HTR-8/SVneo (cell line): Measurements from ENCODE around the gene REXO4.

Source experiments
- DNase-seq: peaks from one replicate; pipeline ENCODE4 v3.0.0; 2011; ENCODE audit warnings: low spot score, mixed read lengths; ENCODE audit not compliant: insufficient read length
- FAIRE-seq: peaks from 2 replicates; lab custom pipeline; 2011; peaks lifted over from hg19 to GRCh38; lab: Jason Lieb, UNC

Gene REXO4

DNA sequence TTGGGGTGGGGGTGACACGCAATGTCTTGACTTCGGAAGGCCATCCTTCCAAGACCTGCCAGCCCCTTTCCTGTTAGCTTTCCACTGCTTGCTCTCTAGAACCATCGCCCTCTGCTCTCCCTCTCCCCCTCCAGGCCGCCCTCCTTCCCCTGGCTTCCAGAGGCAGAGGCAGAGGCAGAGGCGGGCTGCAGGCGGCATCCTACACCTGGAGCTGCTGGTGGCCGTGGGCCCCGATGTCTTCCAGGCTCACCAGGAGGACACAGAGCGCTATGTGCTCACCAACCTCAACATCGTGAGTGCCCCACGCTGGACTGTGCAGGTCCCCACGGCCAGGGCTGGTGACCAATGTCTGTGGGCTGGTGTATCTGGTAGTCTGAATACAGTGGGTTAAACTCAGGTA is 6.4 kb upstream of the REXO4 start:
- DNase-seq (no peak), FAIRE-seq (no peak)

DNA sequence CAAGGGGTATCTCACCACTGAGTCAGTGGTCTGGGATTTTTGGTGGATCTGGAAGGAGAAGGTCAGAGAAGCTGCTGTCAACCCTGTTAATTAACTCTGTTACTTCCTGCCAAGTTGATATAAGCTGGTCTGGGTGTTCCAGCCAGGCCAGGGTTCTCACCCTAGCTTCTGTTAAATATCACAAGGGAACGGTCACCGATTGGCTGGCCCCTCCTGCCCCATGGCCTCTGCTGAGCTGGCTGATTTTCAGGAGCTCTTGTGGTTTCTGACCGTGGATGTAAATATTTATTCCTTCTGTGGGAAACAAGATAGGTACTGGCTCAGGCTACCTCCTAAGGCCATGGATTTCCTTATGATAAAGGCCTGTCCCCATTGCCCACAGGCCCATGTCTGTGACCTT is 5.4 kb upstream of the REXO4 start:
- DNase-seq, result no peak
- FAIRE-seq, result no peak

GRCh38 chr9:133421615-133422542 is 4.1 kb upstream of the REXO4 start, which contains the start of gene ADAMTS13:
TSS of gene ADAMTS13 (plus strand) at chr9:133422367. CDS start at chr9:133422444, 77 bp downstream.
- DNase-seq (no peak), FAIRE-seq (no peak)

GRCh38 chr9:133420392-133420827 is 2.6 kb upstream of the REXO4 start:
- DNase-seq, result no peak
- FAIRE-seq, result no peak

- FAIRE-seq, result no peak
- no peak for DNase-seq
Measured at GRCh38 chr9:133419005-133419404, 1.2 kb upstream of the REXO4 start.

DNA sequence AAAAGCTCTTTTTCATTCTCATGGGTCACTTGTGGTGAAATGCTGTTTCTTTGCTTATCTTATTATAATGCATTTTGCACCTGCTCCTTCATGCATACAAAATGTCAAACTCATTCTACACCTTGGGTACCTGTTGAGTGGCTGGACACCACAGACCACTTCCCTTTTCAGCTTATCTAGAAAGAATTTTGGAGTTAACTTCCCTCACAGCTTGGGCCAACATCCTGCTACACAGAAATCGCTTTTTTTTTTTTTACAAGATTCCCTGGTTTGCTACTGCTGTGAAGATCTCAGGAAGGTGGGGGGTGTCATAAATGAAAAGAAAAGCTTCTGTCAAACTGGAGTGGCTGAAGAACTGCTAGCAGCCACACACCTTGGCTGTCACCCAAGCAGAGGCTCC is 2.6 kb downstream of the REXO4 start:
- DNase-seq, result no peak

GRCh38 chr9:133408042-133408441 is 9.8 kb downstream of the REXO4 start:
- FAIRE-seq (no peak), DNase-seq (no peak)

More for the DNA sequence above, 2.6 kb downstream of the REXO4 start:
- FAIRE-seq, result no peak

DNA sequence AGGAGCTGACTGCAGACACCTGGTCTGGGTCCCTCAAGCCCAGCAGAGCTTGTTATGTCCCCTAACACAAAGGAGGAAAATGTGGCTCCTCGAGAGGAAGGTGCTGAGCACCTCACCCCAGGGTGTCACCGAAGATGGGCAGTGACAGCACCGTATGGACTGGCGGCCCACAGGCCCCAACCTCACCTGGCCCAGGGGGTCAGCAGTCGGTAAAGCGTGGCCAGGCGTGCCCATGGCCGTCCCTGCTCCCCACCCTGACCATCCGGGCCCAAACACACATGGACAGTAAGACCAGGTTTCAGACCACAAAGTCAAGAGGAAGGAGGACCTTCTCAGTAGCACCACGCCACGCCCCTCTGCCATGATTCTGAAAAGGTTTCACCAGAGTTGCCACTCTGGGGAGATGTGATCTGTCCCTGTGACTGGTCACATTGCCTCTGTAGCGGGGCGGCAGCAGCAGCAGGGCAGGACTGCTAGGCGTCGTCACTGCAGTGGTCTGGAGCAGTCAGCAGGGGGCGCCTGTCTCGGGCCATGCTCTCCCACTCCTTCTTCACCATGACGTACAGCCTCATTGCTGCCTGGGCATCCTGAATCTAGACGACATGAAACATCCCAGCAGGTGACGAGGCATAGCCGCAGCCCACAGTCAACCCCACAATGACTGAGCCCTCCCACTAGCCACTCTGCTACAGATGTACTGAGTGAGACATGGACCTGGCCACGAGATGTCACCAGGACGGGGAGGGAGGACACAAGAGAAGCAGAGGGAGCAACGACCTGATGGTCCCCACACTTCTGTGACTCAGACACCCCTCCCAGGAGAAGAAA is 11.1 kb downstream of the REXO4 start:
- peak; percentile 62 for DNase-seq
- FAIRE-seq, result peak; percentile 58

DNA sequence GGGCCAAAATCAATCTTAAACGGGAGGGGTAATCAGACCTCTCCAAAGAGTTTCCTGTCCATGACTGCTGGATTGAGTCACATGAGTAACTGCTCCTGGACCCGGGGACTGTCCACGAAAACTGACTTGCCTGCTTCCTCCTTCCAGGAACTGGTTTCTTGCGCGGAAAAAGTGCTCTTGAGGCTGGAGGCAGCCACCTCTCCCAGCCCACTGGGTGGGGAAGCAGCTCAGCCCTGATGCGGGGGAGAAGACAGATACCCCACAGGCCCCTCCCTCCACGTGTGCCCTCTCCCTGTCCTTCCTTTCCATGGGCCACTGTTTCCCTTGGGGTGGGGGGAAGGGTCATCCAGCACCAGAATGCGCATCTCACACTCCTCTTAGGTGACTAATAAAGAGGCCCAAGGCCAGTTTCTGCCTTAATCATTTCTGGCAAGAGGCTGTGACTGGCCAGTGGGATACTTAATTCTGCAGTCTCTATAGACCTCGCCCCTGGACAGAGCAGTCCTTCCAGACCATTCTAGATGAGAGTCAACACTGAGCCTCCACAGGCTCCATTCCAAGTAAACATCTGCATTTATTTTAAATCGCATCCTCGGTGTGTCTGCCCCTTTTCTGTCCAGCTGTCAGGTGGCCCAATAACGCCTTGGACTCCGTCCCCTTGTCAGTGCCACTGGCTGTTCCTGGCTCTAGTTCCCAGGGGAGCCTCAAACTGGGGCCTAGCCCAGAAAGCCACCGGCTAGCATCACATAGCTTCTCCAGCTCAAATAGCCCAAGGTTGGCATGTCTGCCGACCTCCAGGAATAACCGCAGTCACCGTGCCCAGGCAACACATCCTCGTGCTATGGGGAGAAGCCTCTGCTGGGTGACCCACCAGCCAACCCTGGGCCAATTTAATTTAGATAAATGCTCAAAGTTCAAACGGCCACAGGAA is 12.0 kb downstream of the REXO4 start:
- no peak for DNase-seq
- FAIRE-seq, result no peak

GRCh38 chr9:133404454-133405002 is 13.3 kb downstream of the REXO4 start:
- DNase-seq, result no peak
- no peak for FAIRE-seq

GRCh38 chr9:133403766-133404453 is 13.9 kb downstream of the REXO4 start:
- DNase-seq, result peak; percentile 23
- FAIRE-seq, result no peak

DNA sequence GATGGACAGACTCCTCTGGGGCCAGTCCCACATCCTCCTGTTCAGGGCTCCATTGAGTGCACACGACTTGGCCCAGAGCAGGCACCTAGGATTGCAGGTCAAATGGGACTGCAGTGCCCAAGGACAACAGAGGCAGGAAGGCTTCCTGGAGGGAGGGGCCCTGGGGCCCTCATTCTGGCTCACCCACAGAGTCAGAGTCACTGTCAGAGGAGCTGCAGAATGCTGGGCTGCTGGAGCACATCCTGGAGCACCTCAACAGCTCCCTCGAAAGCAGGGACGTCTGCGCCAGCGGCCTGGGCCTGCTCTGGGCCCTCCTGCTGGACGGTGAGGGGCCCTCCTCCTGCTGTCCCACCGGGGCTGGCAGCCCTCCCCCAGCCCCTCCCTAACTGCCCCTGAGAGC is 15.1 kb downstream of the REXO4 start:
- FAIRE-seq (no peak), DNase-seq (no peak)

GRCh38 chr9:133401588-133401987 is 16.2 kb downstream of the REXO4 start:
- no peak for DNase-seq
- no peak for FAIRE-seq

GRCh38 chr9:133400292-133400691 is 17.5 kb downstream of the REXO4 start:
- DNase-seq (no peak), FAIRE-seq (no peak)

- no peak for DNase-seq
- no peak for FAIRE-seq
Measured at GRCh38 chr9:133397895-133398294, 19.9 kb downstream of the REXO4 start.

DNA sequence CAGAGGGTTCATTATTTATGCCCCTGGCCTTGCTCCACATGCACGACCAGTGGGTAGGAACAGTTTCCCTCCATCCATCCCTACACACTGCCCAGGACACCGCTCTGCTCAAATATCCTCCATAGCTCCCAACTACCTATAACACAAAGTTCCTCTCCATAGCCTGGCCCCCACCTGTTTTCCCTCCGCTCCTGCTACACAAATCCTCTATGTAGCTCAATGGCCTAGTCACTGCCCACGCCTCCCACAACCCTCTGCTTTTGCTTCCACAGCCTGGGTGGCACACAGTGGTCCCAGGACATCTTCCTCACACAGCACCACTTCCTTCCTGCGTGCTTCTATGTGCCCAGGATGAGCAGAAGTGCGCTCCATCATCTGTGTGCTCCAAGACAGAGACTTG is 20.4 kb downstream of the REXO4 start:
- DNase-seq (no peak), FAIRE-seq (no peak)

- DNase-seq (no peak), FAIRE-seq (no peak)
Measured at GRCh38 chr9:133396952-133397351, 20.9 kb downstream of the REXO4 start.

DNA sequence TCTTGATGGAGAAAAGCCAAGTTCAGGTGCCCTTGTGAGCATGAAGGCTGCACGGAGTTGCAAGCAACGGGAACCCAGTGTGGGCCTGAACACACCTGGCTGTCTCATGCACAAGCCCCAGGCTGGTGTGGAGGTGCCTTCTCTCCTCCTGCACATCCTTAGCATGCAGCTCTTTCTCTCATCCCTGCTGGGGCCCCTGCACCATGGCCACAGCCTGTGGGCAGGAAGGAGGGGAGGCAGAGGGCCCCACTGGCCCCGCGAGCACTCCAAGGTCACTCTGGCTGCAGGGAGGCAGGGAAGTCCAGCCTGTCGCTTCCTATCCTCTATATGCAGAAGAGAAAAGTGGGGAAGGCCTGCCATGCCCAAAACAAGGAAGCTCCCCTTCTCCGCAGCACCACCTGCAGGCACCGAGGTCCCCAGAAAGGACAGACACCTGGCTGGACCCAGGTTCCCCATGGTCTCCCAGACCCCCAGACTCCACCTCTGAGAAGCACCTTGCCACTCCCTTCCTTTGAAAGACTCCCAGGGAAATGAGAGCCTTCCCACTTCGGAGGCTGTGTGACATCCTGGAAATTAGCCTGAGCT is 23.0 kb downstream of the REXO4 start:
- FAIRE-seq (no peak), DNase-seq (no peak)

DNA sequence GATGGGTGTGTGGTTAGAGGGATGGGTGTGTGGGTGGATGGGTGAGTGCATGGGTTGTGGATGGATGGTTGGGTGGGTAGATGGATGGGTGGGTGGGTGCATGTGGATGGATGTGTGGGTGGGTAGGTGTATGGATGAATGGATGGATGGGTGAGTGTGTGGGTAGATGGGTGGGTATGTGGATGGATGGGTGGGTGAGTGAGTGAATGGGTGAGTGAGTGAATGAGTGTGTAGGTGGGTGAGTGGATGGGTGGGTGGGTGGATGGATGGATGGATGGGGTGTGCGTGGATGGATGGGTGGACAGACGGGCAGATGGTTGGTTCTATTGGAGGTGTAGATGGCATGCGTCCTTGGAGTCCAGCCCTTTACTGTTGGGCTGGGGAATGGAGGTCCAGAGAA is 24.4 kb downstream of the REXO4 start:
- DNase-seq (no peak), FAIRE-seq (no peak)
